HepG2 (cell line): ENCODE results near the gene FAM222B. TPM values are rescaled to one million over a fixed set of nuclear protein-coding genes. Genes with fewer than 3 reads are reported as not detected.

Experiments used
- GABPB1 ChIP-seq: IDR thresholded peaks from 2 replicates; pipeline ENCODE4 v1.6.1; 2016; ENCODE audit warnings: mild to moderate bottlenecking, missing genetic modification reagents, moderate library complexity, missing compliant biosample characterization
- KDM5B ChIP-seq: sonication (generic); formaldehyde crosslinking; IDR thresholded peaks from 2 replicates; pipeline ENCODE4 v1.4.0; 2020; ENCODE audit warnings: missing genetic modification reagents, mild to moderate bottlenecking, borderline replicate concordance
- PHF21A ChIP-seq: sonication (generic); formaldehyde crosslinking; IDR thresholded peaks from 2 replicates; pipeline ENCODE4 v1.5.0; 2020; ENCODE audit warnings: mild to moderate bottlenecking, missing genetic modification reagents
- RBFOX2 ChIP-seq: fragments of 200-400 bp; formaldehyde crosslinking; IDR thresholded peaks from 2 replicates; pipeline ENCODE4 v1.6.1; 2017; ENCODE audit warnings: low read depth, mild to moderate bottlenecking, low read length
- SPEN ChIP-seq: sonication (generic); formaldehyde crosslinking; IDR thresholded peaks from 2 replicates; pipeline ENCODE4 v1.5.1; 2020; ENCODE audit warnings: low read depth, mild to moderate bottlenecking, missing genetic modification reagents
- SRY ChIP-seq: sonication (generic); formaldehyde crosslinking; IDR thresholded peaks from 2 replicates; pipeline ENCODE4 v1.8.0; 2022; ENCODE audit warnings: mild to moderate bottlenecking, missing genetic modification reagents
- WIZ ChIP-seq: sonication (generic); formaldehyde crosslinking; IDR thresholded peaks from 2 replicates; pipeline ENCODE4 v1.5.1; 2020; ENCODE audit warnings: mild to moderate bottlenecking, missing genetic modification reagents
- YEATS2 ChIP-seq: sonication (generic); formaldehyde crosslinking; IDR thresholded peaks from 2 replicates; pipeline ENCODE4 v1.4.0; 2020; ENCODE audit warnings: missing genetic modification reagents, borderline replicate concordance
- ZBTB42 ChIP-seq: sonication (generic); formaldehyde crosslinking; IDR thresholded peaks from 2 replicates; pipeline ENCODE4 v1.5.0; 2020; ENCODE audit warnings: mild to moderate bottlenecking, missing genetic modification reagents
- ZMAT3 ChIP-seq: sonication (generic); formaldehyde crosslinking; conservative IDR thresholded peaks from 2 replicates; pipeline ENCODE4 v1.7.0; 2021; ENCODE audit warnings: missing genetic modification reagents
- ZNF274 ChIP-seq: sonication (generic); formaldehyde crosslinking; IDR thresholded peaks from 2 replicates; pipeline ENCODE4 v1.5.1; 2020; ENCODE audit warnings: mild to moderate bottlenecking, missing genetic modification reagents
- ZNF335 ChIP-seq: sonication (generic); formaldehyde crosslinking; IDR thresholded peaks from 2 replicates; pipeline ENCODE4 v1.4.0; 2020; ENCODE audit warnings: missing genetic modification reagents
- ZNF556 ChIP-seq: sonication (generic); formaldehyde crosslinking; IDR thresholded peaks from 2 replicates; pipeline ENCODE4 v1.4.0; 2020; ENCODE audit warnings: mild to moderate bottlenecking, missing genetic modification reagents, borderline replicate concordance
- polyA plus RNA-seq, 8 experiments: library from polyadenylated mRNA; depleted of rRNA in 3 of 8; stranded (reverse) in 7 of 8; unstranded in 1 of 8; fragments of >200 nt; fragmentation: Illumina TruSeq in 4 of 8; extraction: Trizol in 4 of 8; gene quantifications; 2 replicates each; pipeline versions ENCODE4 v1.2.1 to v1.2.3, GENCODE V29; 2011 to 2016; ENCODE audit warnings: low read depth in 4 of 8, missing spikeins in 1 of 8, mixed read lengths in 1 of 8; ENCODE audit not compliant: insufficient read depth in 1 of 8
- total RNA-seq, 5 experiments: library from RNA; depleted of rRNA; stranded (reverse); fragments of >200 nt; fragmentation: Illumina TruSeq; extraction: Trizol; gene quantifications; 2 replicates each; pipeline ENCODE4 v1.2.3, GENCODE V29; 2016; ENCODE audit warnings: low read depth in 1 of 5
- TF ChIP-seq, protein P1 (sequence below), 2 experiments: sonication (generic) in 1 of 2; formaldehyde crosslinking in 1 of 2; IDR thresholded peaks; 2 replicates each; pipeline versions ENCODE4 v1.4.0 to v1.6.1; 2016 to 2020; ENCODE audit warnings: borderline replicate concordance in 1 of 2, low read depth in 1 of 2, mild to moderate bottlenecking in 1 of 2, missing genetic modification reagents in 1 of 2
- TF ChIP-seq, protein P2 (sequence below): IDR thresholded peaks from 2 replicates; pipeline ENCODE4 v1.6.1; 2012; ENCODE audit warnings: inconsistent platforms
- TF ChIP-seq, protein P3 (sequence below): sonication (generic); formaldehyde crosslinking; IDR thresholded peaks from 2 replicates; pipeline ENCODE4 v1.4.0; 2020; ENCODE audit warnings: missing genetic modification reagents
- TF ChIP-seq, protein P4 (sequence below): sonication (generic); formaldehyde crosslinking; IDR thresholded peaks from 2 replicates; pipeline ENCODE4 v1.4.0; 2020; ENCODE audit warnings: missing genetic modification reagents, mild to moderate bottlenecking, borderline replicate concordance
- TF ChIP-seq, protein P5 (sequence below): IDR thresholded peaks from 2 replicates; pipeline ENCODE4 v1.6.1; 2016; ENCODE audit warnings: low read depth

The FAM222B gene
- total and polyA plus RNA-seq, 2 of the 13 experiments (the other 11 are each of a cell fraction or from before 2014, with no cell fraction given), result 3.5 to 7.3 TPM

DNA sequence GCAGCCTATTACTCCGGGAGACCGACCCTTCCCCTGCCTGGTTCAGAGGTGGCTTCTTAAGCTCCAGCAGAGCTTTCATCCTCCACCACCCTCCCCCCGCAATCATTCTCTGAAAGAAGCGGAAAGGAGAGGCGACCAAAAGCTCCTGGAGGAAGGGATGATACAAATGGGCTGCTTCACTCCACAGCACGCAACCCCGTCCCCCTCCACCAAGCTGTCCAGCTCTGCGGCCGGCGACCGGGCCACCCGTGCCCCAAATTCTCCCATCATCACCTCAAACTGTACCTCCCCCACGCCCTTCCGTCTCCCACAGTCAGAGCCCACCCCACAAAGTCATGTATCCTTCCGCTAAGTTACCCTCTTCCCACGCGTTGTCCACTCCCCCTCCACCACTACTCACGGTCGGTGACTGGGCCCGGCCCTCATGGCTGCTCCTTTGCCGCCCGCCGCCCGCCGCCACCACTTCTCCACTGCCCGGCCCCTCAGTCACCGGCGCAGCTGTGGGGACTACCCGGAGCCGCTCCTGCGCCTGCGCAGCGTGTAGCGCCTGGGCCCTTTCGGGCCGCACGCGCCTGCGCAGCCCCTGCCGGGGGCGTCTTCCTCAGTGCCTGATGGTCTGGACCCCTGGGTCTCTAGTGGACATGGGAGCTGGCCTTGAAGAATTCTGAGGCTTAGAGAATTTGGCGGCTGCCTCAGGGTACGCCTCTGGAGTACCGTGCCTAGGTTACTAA, at the start of gene FAM222B (continued):
- TF ChIP-seq, protein P1, sequence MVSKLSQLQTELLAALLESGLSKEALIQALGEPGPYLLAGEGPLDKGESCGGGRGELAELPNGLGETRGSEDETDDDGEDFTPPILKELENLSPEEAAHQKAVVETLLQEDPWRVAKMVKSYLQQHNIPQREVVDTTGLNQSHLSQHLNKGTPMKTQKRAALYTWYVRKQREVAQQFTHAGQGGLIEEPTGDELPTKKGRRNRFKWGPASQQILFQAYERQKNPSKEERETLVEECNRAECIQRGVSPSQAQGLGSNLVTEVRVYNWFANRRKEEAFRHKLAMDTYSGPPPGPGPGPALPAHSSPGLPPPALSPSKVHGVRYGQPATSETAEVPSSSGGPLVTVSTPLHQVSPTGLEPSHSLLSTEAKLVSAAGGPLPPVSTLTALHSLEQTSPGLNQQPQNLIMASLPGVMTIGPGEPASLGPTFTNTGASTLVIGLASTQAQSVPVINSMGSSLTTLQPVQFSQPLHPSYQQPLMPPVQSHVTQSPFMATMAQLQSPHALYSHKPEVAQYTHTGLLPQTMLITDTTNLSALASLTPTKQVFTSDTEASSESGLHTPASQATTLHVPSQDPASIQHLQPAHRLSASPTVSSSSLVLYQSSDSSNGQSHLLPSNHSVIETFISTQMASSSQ (IDR thresholded peaks at IDR 0.05; ENCODE audit: low read depth), result no peak
- TF ChIP-seq, protein P1 (CRISPR knock-in tag; IDR thresholded peaks at IDR 0.05; ENCODE audit: borderline replicate concordance), result 0 out of 2 replicates have a peak, but pooled peaks have one; percentile 53
- TF ChIP-seq, protein P2, sequence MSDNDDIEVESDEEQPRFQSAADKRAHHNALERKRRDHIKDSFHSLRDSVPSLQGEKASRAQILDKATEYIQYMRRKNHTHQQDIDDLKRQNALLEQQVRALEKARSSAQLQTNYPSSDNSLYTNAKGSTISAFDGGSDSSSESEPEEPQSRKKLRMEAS, result 0 out of 2 replicates have a peak, but pooled peaks have one; percentile 31
- TF ChIP-seq ZNF335 (CRISPR knock-in tag), result peak; percentile 99
- peak; percentile 28; the same call in 1 of the 2 replicates for TF ChIP-seq KDM5B
- peak; percentile 86 for TF ChIP-seq RBFOX2
- TF ChIP-seq, protein P3, sequence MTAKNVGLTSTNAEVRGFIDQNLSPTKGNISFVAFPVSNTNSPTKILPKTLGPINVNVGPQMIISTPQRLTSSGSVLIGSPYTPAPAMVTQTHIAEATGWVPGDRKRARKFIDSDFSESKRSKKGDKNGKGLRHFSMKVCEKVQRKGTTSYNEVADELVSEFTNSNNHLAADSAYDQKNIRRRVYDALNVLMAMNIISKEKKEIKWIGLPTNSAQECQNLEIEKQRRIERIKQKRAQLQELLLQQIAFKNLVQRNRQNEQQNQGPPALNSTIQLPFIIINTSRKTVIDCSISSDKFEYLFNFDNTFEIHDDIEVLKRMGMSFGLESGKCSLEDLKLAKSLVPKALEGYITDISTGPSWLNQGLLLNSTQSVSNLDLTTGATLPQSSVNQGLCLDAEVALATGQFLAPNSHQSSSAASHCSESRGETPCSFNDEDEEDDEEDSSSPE (CRISPR knock-in tag), result 0 out of 2 replicates have a peak, but pooled peaks have one; percentile 37
- TF ChIP-seq, protein P4, sequence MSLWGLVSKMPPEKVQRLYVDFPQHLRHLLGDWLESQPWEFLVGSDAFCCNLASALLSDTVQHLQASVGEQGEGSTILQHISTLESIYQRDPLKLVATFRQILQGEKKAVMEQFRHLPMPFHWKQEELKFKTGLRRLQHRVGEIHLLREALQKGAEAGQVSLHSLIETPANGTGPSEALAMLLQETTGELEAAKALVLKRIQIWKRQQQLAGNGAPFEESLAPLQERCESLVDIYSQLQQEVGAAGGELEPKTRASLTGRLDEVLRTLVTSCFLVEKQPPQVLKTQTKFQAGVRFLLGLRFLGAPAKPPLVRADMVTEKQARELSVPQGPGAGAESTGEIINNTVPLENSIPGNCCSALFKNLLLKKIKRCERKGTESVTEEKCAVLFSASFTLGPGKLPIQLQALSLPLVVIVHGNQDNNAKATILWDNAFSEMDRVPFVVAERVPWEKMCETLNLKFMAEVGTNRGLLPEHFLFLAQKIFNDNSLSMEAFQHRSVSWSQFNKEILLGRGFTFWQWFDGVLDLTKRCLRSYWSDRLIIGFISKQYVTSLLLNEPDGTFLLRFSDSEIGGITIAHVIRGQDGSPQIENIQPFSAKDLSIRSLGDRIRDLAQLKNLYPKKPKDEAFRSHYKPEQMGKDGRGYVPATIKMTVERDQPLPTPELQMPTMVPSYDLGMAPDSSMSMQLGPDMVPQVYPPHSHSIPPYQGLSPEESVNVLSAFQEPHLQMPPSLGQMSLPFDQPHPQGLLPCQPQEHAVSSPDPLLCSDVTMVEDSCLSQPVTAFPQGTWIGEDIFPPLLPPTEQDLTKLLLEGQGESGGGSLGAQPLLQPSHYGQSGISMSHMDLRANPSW (CRISPR knock-in tag), result no peak
- TF ChIP-seq ZNF556 (CRISPR knock-in tag), result peak; percentile 70; the same call in 1 of the 2 replicates
- TF ChIP-seq SRY (CRISPR knock-in tag), result no peak
- TF ChIP-seq, protein P5, sequence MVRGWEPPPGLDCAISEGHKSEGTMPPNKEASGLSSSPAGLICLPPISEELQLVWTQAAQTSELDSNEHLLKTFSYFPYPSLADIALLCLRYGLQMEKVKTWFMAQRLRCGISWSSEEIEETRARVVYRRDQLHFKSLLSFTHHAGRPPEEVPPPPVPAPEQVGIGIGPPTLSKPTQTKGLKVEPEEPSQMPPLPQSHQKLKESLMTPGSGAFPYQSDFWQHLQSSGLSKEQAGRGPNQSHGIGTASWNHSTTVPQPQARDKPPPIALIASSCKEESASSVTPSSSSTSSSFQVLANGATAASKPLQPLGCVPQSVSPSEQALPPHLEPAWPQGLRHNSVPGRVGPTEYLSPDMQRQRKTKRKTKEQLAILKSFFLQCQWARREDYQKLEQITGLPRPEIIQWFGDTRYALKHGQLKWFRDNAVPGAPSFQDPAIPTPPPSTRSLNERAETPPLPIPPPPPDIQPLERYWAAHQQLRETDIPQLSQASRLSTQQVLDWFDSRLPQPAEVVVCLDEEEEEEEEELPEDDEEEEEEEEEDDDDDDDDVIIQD (CRISPR knock-in tag), result no peak
- TF ChIP-seq PHF21A (CRISPR knock-in tag), result no peak
- 0 out of 2 replicates have a peak, but pooled peaks have one; percentile 36 for TF ChIP-seq ZNF274 (CRISPR knock-in tag)
- TF ChIP-seq YEATS2 (CRISPR knock-in tag), result 0 out of 2 replicates have a peak, but pooled peaks have one; percentile 45
- 0 out of 2 replicates have a peak, but pooled peaks have one; percentile 27 for TF ChIP-seq ZMAT3
- peak; percentile 37; the same call in 1 of the 2 replicates for TF ChIP-seq ZBTB42
- no peak for TF ChIP-seq WIZ (CRISPR knock-in tag)
- TF ChIP-seq SPEN (CRISPR knock-in tag), result peak; percentile 43; the same call in 1 of the 2 replicates
- peak; percentile 54; the same call in 1 of the 2 replicates for TF ChIP-seq GABPB1 (CRISPR knock-in tag)
